Measurements from ENCODE around the gene PRDM16. TPM values are rescaled to one million over a fixed set of nuclear protein-coding genes. Genes with fewer than 3 reads are reported as not detected.

Gene PRDM16
- total RNA-seq, 1 experiment from 2014 or later: 1.6 TPM

- H3K27me3 Mint-ChIP-seq (ENCODE audit: low read depth): no peaks in the 10 kb centered on the region
- CTCF ChIA-PET: interaction anchor here (2.0 to 4.1 kb wide), 5 partner anchors 10 to 146 kb away, joined by 17 to 165 read pairs (median 19); partner anchors contain the start of gene ARHGEF16
- DNase-seq (ENCODE audit: low spot score) (no peak), ATAC-seq (no peak)
- peaks cover 17% of the 10 kb centered on the region for H3K4me1 Mint-ChIP-seq
- H3K27ac Mint-ChIP-seq: no peak overlapping the region
- H3K9me3 Mint-ChIP-seq: no peaks in the 10 kb centered on the region
- H3K4me3 Mint-ChIP-seq: no peak overlapping the region
- TF ChIP-seq JAZF1 (CRISPR knock-in tag; IDR thresholded peaks at IDR 0.05): no peak
- no peak for TF ChIP-seq MLX (CRISPR knock-in tag; IDR thresholded peaks at IDR 0.05)
- no peak for TF ChIP-seq OVOL2 (CRISPR knock-in tag; IDR thresholded peaks at IDR 0.05; ENCODE audit: borderline replicate concordance)
- TF ChIP-seq ZNF219 (CRISPR knock-in tag; IDR thresholded peaks at IDR 0.05; ENCODE audit: borderline replicate concordance): no peak
- TF ChIP-seq ETV6 (CRISPR knock-in tag; IDR thresholded peaks at IDR 0.05): no peak
- POLR2A ChIA-PET: no interaction called here
- H3K36me3 Mint-ChIP-seq: peaks cover 11% of the 10 kb centered on the region; the same call in 1 of the 2 replicates
Observed at GRCh38 chr1:3472906-3473305, 403.9 kb downstream of the PRDM16 start.

GRCh38 chr1:3473381-3473844, 404.4 kb downstream of the PRDM16 start:
- Mint-ChIP-seq H3K4me3 (no peak overlapping the region), H3K27me3 (ENCODE audit: low read depth) (no peaks in the 10 kb centered on the region), H3K9me3 (no peaks in the 10 kb centered on the region), H3K4me1 (peaks cover 17% of the 10 kb centered on the region), H3K27ac (0 out of 2 replicates have a peak overlapping the region, but pooled peaks have one; percentile 41), H3K36me3 (peaks cover 11% of the 10 kb centered on the region; the same call in 1 of the 2 replicates)
- DNase-seq (ENCODE audit: low spot score) (no peak), ATAC-seq (no peak)
- ChIA-PET POLR2A (no interaction called here), CTCF (interaction anchor here (0.6 to 4.1 kb wide), 4 partner anchors 12 to 146 kb away, joined by 5 to 165 read pairs (median 31); partner anchors contain the start of gene ARHGEF16)
- TF ChIP-seq JUN (CRISPR knock-in tag; IDR thresholded peaks at IDR 0.05) (no peak), GRHL2 (CRISPR knock-in tag; IDR thresholded peaks at IDR 0.05; ENCODE audit: insufficient replicate concordance, severe bottlenecking) (no peak), E2F5 (CRISPR knock-in tag; IDR thresholded peaks at IDR 0.05) (no peak), SMAD4 (CRISPR knock-in tag; IDR thresholded peaks at IDR 0.05) (no peak), NR2C2 (CRISPR knock-in tag; IDR thresholded peaks at IDR 0.05) (no peak), ZBTB21 (CRISPR knock-in tag; IDR thresholded peaks at IDR 0.05; ENCODE audit: borderline replicate concordance) (no peak), ZNF263 (CRISPR knock-in tag; IDR thresholded peaks at IDR 0.05; ENCODE audit: low read depth) (no peak), SMAD3 (CRISPR knock-in tag; IDR thresholded peaks at IDR 0.05; ENCODE audit: borderline replicate concordance) (no peak), MAX (CRISPR knock-in tag; IDR thresholded peaks at IDR 0.05) (no peak), FOXK1 (CRISPR knock-in tag; IDR thresholded peaks at IDR 0.05) (no peak), ZNF138 (CRISPR knock-in tag; conservative IDR thresholded peaks at IDR 0.05) (no peak), ZSCAN18 (CRISPR knock-in tag; IDR thresholded peaks at IDR 0.05) (no peak), ATF6 (CRISPR knock-in tag; IDR thresholded peaks at IDR 0.05) (no peak), USF1 (CRISPR knock-in tag; IDR thresholded peaks at IDR 0.05) (no peak), JAZF1 (CRISPR knock-in tag; IDR thresholded peaks at IDR 0.05) (no peak), AR (CRISPR knock-in tag; IDR thresholded peaks at IDR 0.05) (no peak), STAT6 (CRISPR knock-in tag; conservative IDR thresholded peaks at IDR 0.05; ENCODE audit: low read depth) (no peak)
